Measurements from ENCODE around the gene CILP2. TPM values are rescaled to one million over a fixed set of nuclear protein-coding genes. Genes with fewer than 3 reads are reported as not detected.

Gene CILP2
- total RNA-seq, 4 donors from 2014 or later, result 0.19 to 0.27 TPM; not detected in 2

GRCh38 chr19:19523177-19523576 is 14.9 kb upstream of the CILP2 start:
- H3K4me3 ChIP-seq, result no peak overlapping the region
- H3K27ac ChIP-seq, result no peak overlapping the region
- WGBS, 2 donors (ENCODE audit: low coverage in 1 of 2), result 86 to 90% methylated on average over 2 to 3 of the region's 3 CpGs
- no peak for TF ChIP-seq POLR2A (IDR thresholded peaks at IDR 0.05)
- no peak for TF ChIP-seq POLR2AphosphoS5 (IDR thresholded peaks at IDR 0.05)
- no peak for TF ChIP-seq EP300 (IDR thresholded peaks at IDR 0.05)
- no peak for TF ChIP-seq CTCF (IDR thresholded peaks at IDR 0.05)
- H3K9me3 ChIP-seq, result no peaks in the 10 kb centered on the region
- H3K27me3 ChIP-seq, result no peaks in the 10 kb centered on the region
- peaks cover 0 to 42% (median 0%) of the 10 kb centered on the region in 3 donors for H3K4me1 ChIP-seq
- ATAC-seq, result no peak
- peaks cover 0 to 71% of the 10 kb centered on the region in 2 donors for H3K36me3 ChIP-seq

GRCh38 chr19:19524053-19524452 is 14.0 kb upstream of the CILP2 start:
- Histone ChIP-seq H3K9me3 (no peaks in the 10 kb centered on the region), H3K4me1 (peaks cover 0 to 41% (median 0%) of the 10 kb centered on the region in 3 donors), H3K4me3 (no peak overlapping the region), H3K36me3 (peaks cover 0 to 75% of the 10 kb centered on the region in 2 donors), H3K27me3 (no peaks in the 10 kb centered on the region), H3K27ac (no peak overlapping the region)
- 77 to 92% methylated on average over 5 of the region's 7 CpGs for WGBS, 2 donors (ENCODE audit: low coverage in 1 of 2)
- no peak for TF ChIP-seq POLR2AphosphoS5 (IDR thresholded peaks at IDR 0.05)
- TF ChIP-seq EP300 (IDR thresholded peaks at IDR 0.05), result no peak
- TF ChIP-seq POLR2A (IDR thresholded peaks at IDR 0.05), result no peak
- TF ChIP-seq CTCF (IDR thresholded peaks at IDR 0.05), result no peak
- ATAC-seq, result no peak

GRCh38 chr19:19525611-19526380 is 12.3 kb upstream of the CILP2 start:
- H3K36me3 ChIP-seq, result peaks cover 0 to 58% of the 10 kb centered on the region in 2 donors
- no peaks in the 10 kb centered on the region for H3K27me3 ChIP-seq
- no peak overlapping the region for H3K27ac ChIP-seq
- no peak for ATAC-seq
- no CpG with 5 or more reads among the region's 23 CpGs for WGBS, 2 donors (ENCODE audit: low coverage in 1 of 2)
- no peak for TF ChIP-seq CTCF (IDR thresholded peaks at IDR 0.05)
- H3K4me3 ChIP-seq, result no peak overlapping the region
- H3K9me3 ChIP-seq, result no peaks in the 10 kb centered on the region
- H3K4me1 ChIP-seq, result peaks cover 0 to 40% (median 0%) of the 10 kb centered on the region in 3 donors

- peak overlapping the region in 1 of 4 donors; percentile 9 for H3K27ac ChIP-seq
- TF ChIP-seq CTCF (IDR thresholded peaks at IDR 0.05) (no peak), POLR2AphosphoS5 (IDR thresholded peaks at IDR 0.05) (no peak), EP300 (IDR thresholded peaks at IDR 0.05) (no peak), POLR2A (IDR thresholded peaks at IDR 0.05) (no peak)
- H3K4me1 ChIP-seq, result peaks cover 0 to 40% (median 0%) of the 10 kb centered on the region in 3 donors
- H3K4me3 ChIP-seq, result no peak overlapping the region
- H3K9me3 ChIP-seq, result no peaks in the 10 kb centered on the region
- peaks cover 0 to 53% of the 10 kb centered on the region in 2 donors for H3K36me3 ChIP-seq
- 48 to 60% methylated on average over 1 to 9 of the region's 28 CpGs for WGBS, 2 donors (ENCODE audit: low coverage in 1 of 2)
- ATAC-seq, result no peak
- H3K27me3 ChIP-seq, result no peaks in the 10 kb centered on the region
These were observed 11.3 kb upstream of the CILP2 start for GRCh38 chr19:19526581-19527370.
